Keratinocyte (primary cell): Measurements from ENCODE around the gene IL1RAP.

Source experiments
- EZH2 ChIP-seq: IDR thresholded peaks from one replicate; pipeline ENCODE4 v1.6.1; 2012; ENCODE audit warnings: inconsistent platforms, mild to moderate bottlenecking, low read length, moderate library complexity
- TF ChIP-seq, protein P1 (sequence below), 3 experiments: IDR thresholded peaks in 1 of 3; conservative IDR thresholded peaks in 1 of 3; optimal IDR thresholded peaks in 1 of 3; 2 replicates in 2 of 3; 3 replicates in 1 of 3; pipeline versions ENCODE3 to v1.5.1; 2011; ENCODE audit warnings: low read length in 3 of 3, mild to moderate bottlenecking in 3 of 3, moderate library complexity in 2 of 3, control low read depth in 1 of 3, inconsistent platforms in 1 of 3; ENCODE audit not compliant: insufficient read depth in 2 of 3; ENCODE audit errors: extremely low read depth in 1 of 3

DNA sequence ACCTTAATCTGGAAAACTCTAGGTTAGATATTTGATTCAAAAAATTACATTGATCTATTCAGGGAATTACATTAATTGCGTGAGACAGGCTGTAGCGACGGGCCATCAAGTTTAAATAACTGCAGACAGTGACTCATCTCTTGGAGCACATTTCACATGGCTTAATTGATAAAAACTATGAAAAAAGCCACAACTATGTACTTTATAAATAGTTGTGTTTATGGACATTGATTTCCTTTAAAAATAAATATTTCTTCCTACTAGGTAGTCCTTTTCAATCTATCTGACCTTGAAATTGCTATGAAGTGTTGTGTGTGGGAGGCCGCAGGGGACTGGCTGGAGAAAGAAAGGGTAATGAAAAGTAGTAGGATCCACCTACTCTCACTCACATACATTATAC, 157.8 kb downstream of the IL1RAP start:
- TF ChIP-seq, protein P1, sequence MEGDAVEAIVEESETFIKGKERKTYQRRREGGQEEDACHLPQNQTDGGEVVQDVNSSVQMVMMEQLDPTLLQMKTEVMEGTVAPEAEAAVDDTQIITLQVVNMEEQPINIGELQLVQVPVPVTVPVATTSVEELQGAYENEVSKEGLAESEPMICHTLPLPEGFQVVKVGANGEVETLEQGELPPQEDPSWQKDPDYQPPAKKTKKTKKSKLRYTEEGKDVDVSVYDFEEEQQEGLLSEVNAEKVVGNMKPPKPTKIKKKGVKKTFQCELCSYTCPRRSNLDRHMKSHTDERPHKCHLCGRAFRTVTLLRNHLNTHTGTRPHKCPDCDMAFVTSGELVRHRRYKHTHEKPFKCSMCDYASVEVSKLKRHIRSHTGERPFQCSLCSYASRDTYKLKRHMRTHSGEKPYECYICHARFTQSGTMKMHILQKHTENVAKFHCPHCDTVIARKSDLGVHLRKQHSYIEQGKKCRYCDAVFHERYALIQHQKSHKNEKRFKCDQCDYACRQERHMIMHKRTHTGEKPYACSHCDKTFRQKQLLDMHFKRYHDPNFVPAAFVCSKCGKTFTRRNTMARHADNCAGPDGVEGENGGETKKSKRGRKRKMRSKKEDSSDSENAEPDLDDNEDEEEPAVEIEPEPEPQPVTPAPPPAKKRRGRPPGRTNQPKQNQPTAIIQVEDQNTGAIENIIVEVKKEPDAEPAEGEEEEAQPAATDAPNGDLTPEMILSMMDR (optimal IDR thresholded peaks at IDR 0.05 in 1 of 3, IDR thresholded peaks at IDR 0.05 in 1 of 3, conservative IDR thresholded peaks at IDR 0.05 in 1 of 3; ENCODE audit: extremely low read depth in 1 of 3, insufficient read depth in 2 of 3, low read length in 3 of 3), result no peak
- no peak for TF ChIP-seq EZH2
